Neural crest cell (in vitro differentiated cells): Measurements from ENCODE around the gene COL9A1. TPM values are rescaled to one million over a fixed set of nuclear protein-coding genes. Genes with fewer than 3 reads are reported as not detected.

Source experiments
- DNase-seq: peaks from one replicate; pipeline ENCODE4 v3.0.0; 2021; ENCODE audit warnings: low read depth, mixed read lengths, low spot score
- H3K27ac Mint-ChIP-seq: one replicate; pipeline ENCODE4 v1.8.0; 2021; ENCODE audit warnings: mild to moderate bottlenecking, mixed read lengths; ENCODE audit not compliant: unreplicated experiment
- H3K27me3 Mint-ChIP-seq: 2 replicates; pipeline ENCODE4 v1.8.0; 2021; ENCODE audit warnings: low read depth, mild to moderate bottlenecking, mixed read lengths
- H3K36me3 Mint-ChIP-seq: 2 replicates; pipeline ENCODE4 v1.8.0; 2021; ENCODE audit warnings: low read depth, mild to moderate bottlenecking, mixed read lengths
- H3K4me1 Mint-ChIP-seq: 2 replicates; pipeline ENCODE4 v1.8.0; 2021; ENCODE audit warnings: mixed read lengths
- H3K4me3 Mint-ChIP-seq: one replicate; pipeline ENCODE4 v1.8.0; 2021; ENCODE audit warnings: mild to moderate bottlenecking, mixed read lengths
- H3K9me3 Mint-ChIP-seq: 2 replicates; pipeline ENCODE4 v1.8.0; 2021; ENCODE audit warnings: mixed read lengths
- CTCF ChIP-seq: fragments of 200-600 bp; sonication (generic); conservative IDR thresholded peaks from 2 replicates; pipeline ENCODE4 v1.5.0; 2021; ENCODE audit warnings: antibody characterized with exemption, mild to moderate bottlenecking
- total RNA-seq: library from RNA; stranded (reverse); gene quantifications from 2 replicates; pipeline ENCODE4 v1.2.1, GENCODE V29; 2021

COL9A1 gene
- total RNA-seq, 1 donor from 2014 or later = 30.8 TPM

- Mint-ChIP-seq H3K4me3 (no peak overlapping the region), H3K36me3 (peaks cover 11% of the 10 kb centered on the region), H3K4me1 (no peaks in the 10 kb centered on the region), H3K27ac (no peak overlapping the region), H3K9me3 (no peaks in the 10 kb centered on the region), H3K27me3 (no peaks in the 10 kb centered on the region)
- TF ChIP-seq CTCF = no peak
- DNase-seq = no peak
Observed at GRCh38 chr6:70266142-70266541, 36.7 kb downstream of the COL9A1 start.

GRCh38 chr6:70264306-70264705, 38.6 kb downstream of the COL9A1 start:
- H3K27ac Mint-ChIP-seq = no peak overlapping the region
- peaks cover 12% of the 10 kb centered on the region for H3K36me3 Mint-ChIP-seq
- H3K9me3 Mint-ChIP-seq = no peaks in the 10 kb centered on the region
- peaks cover 4% of the 10 kb centered on the region for H3K4me1 Mint-ChIP-seq
- DNase-seq = no peak
- no peak for TF ChIP-seq CTCF
- no peak overlapping the region for H3K4me3 Mint-ChIP-seq
- H3K27me3 Mint-ChIP-seq = no peaks in the 10 kb centered on the region

GRCh38 chr6:70258483-70258882, 44.4 kb downstream of the COL9A1 start:
- H3K4me3 Mint-ChIP-seq = no peak overlapping the region
- H3K36me3 Mint-ChIP-seq = peaks cover 12% of the 10 kb centered on the region
- TF ChIP-seq CTCF = no peak
- peaks cover 15% of the 10 kb centered on the region for H3K4me1 Mint-ChIP-seq
- H3K9me3 Mint-ChIP-seq = no peaks in the 10 kb centered on the region
- no peak overlapping the region for H3K27ac Mint-ChIP-seq
- DNase-seq = no peak
- H3K27me3 Mint-ChIP-seq = no peaks in the 10 kb centered on the region

GRCh38 chr6:70257768-70258273, 45.1 kb downstream of the COL9A1 start:
- Mint-ChIP-seq H3K4me1 (peaks cover 15% of the 10 kb centered on the region), H3K27me3 (no peaks in the 10 kb centered on the region), H3K36me3 (peaks cover 12% of the 10 kb centered on the region), H3K4me3 (no peak overlapping the region), H3K27ac (no peak overlapping the region), H3K9me3 (no peaks in the 10 kb centered on the region)
- no peak for DNase-seq
- no peak for TF ChIP-seq CTCF

- no peak for TF ChIP-seq CTCF
- Mint-ChIP-seq H3K27ac (no peak overlapping the region), H3K36me3 (peaks cover 14% of the 10 kb centered on the region), H3K4me1 (peaks cover 15% of the 10 kb centered on the region), H3K4me3 (no peak overlapping the region), H3K9me3 (no peaks in the 10 kb centered on the region), H3K27me3 (no peaks in the 10 kb centered on the region)
- DNase-seq = no peak
Observed at GRCh38 chr6:70254784-70255183, 48.1 kb downstream of the COL9A1 start.

- Mint-ChIP-seq H3K4me3 (no peak overlapping the region), H3K4me1 (peaks cover 9% of the 10 kb centered on the region), H3K27me3 (no peaks in the 10 kb centered on the region), H3K36me3 (peaks cover 9% of the 10 kb centered on the region), H3K27ac (no peak overlapping the region), H3K9me3 (no peaks in the 10 kb centered on the region)
- no peak for TF ChIP-seq CTCF
- DNase-seq = no peak
Observed at GRCh38 chr6:70253923-70254322, 49.0 kb downstream of the COL9A1 start.
